ENCODE measurements around the gene TRMT112. TPM values are rescaled to one million over a fixed set of nuclear protein-coding genes. Genes with fewer than 3 reads are reported as not detected.

TRMT112 gene
- total and polyA plus RNA-seq, 2 experiments from 2014 or later = 331 to 438 TPM

GRCh38 chr11:64339286-64339685 is 21.9 kb upstream of the TRMT112 start:
- H3K27ac ChIP-seq = no peak overlapping the region
- H3K4me1 ChIP-seq (ENCODE audit: low read depth) = no peaks in the 10 kb centered on the region
- no peaks in the 10 kb centered on the region for H3K27me3 ChIP-seq
- no peaks in the 10 kb centered on the region for H3K9me3 ChIP-seq (ENCODE audit: low read depth)
- DNase-seq (ENCODE audit: low read depth in 1 of 2, low spot score in 1 of 2) = no peak
- H3K36me3 ChIP-seq = no peaks in the 10 kb centered on the region
- TF ChIP-seq, protein P1, sequence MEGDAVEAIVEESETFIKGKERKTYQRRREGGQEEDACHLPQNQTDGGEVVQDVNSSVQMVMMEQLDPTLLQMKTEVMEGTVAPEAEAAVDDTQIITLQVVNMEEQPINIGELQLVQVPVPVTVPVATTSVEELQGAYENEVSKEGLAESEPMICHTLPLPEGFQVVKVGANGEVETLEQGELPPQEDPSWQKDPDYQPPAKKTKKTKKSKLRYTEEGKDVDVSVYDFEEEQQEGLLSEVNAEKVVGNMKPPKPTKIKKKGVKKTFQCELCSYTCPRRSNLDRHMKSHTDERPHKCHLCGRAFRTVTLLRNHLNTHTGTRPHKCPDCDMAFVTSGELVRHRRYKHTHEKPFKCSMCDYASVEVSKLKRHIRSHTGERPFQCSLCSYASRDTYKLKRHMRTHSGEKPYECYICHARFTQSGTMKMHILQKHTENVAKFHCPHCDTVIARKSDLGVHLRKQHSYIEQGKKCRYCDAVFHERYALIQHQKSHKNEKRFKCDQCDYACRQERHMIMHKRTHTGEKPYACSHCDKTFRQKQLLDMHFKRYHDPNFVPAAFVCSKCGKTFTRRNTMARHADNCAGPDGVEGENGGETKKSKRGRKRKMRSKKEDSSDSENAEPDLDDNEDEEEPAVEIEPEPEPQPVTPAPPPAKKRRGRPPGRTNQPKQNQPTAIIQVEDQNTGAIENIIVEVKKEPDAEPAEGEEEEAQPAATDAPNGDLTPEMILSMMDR (IDR thresholded peaks at IDR 0.05; ENCODE audit: low read depth, low read length) = no peak
- H3K4me3 ChIP-seq = no peak overlapping the region

DNA sequence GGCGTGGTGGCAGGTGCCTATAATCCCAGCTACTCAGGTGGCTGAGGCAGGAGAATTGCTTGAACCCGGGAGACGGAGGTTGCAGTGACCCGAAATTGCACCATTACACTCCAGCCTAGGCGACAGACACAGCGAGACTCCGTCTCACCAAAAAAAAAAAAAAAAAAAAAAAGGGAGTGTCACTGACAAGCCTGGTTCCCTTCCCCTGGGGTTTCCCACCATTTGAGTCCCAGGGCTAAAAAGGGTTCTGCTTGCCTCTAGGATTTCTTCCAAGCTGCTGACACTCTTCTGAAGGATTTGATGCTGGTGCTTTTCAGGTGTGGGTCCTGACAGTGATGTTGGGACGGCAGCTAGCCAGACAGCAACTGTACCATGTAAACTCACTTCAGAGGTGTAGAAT is 21.4 kb upstream of the TRMT112 start:
- Histone ChIP-seq H3K9me3 (ENCODE audit: low read depth) (no peaks in the 10 kb centered on the region), H3K27me3 (no peaks in the 10 kb centered on the region), H3K4me1 (ENCODE audit: low read depth) (no peaks in the 10 kb centered on the region), H3K27ac (peak overlapping the region; percentile 39), H3K36me3 (no peaks in the 10 kb centered on the region), H3K4me3 (no peak overlapping the region)
- DNase-seq (ENCODE audit: low read depth in 1 of 2, low spot score in 1 of 2) = no peak
- TF ChIP-seq, protein P1 (IDR thresholded peaks at IDR 0.05; ENCODE audit: low read depth, low read length) = no peak

- TF ChIP-seq, protein P1 (IDR thresholded peaks at IDR 0.05; ENCODE audit: low read depth, low read length) = no peak
- no peak for DNase-seq (ENCODE audit: low read depth in 1 of 2, low spot score in 1 of 2)
- Histone ChIP-seq H3K9me3 (ENCODE audit: low read depth) (no peaks in the 10 kb centered on the region), H3K27ac (peak overlapping the region; percentile 39), H3K27me3 (no peaks in the 10 kb centered on the region), H3K4me3 (no peak overlapping the region), H3K36me3 (no peaks in the 10 kb centered on the region), H3K4me1 (ENCODE audit: low read depth) (no peaks in the 10 kb centered on the region)
Observed at GRCh38 chr11:64337538-64338249, 20.3 kb upstream of the TRMT112 start.

DNA sequence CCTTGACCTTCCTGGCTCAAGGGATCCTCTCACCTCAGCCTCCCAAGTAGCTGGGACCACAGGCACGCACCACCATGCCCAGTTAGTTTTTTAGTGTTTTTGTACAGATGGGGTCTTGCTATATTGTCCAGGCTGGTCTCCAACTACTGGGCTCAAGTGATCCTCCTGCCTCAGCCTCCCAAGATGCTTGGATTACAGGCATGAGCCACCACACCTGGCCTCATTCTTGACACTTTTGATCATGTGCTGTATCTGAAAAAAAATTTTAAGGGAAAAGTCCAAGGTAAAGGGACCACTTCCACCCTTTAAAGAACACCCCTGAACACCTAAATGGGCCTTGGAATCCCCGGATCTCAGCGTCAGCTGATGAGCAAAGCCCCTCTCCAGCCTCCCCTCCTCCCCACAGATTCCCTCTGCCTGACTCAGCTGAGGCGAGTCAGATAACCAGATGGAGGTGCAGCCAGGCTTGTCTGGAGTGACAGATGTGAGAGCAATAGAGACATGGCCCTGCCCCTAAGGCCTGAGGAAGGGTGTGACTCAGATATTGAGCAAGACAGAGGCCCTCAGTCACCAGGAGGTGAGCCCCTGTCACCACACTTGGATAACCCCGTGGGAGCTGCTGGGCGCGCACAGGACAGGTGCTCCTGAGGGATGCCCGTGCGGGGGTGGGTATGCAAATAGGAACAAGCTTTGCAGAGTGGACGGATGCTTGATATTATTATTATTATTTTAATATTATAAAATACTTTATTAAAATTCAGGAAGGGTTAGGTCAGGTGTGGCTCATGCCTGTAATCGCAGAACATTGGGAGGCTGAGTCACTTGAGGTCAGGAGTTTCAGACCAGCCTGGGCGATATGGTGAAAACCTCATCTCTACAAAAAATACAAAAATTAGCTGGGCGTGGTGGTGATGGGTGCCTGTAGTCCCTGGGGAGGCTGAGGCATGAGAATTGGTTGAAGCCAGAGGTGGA is 17.7 kb upstream of the TRMT112 start:
- no peaks in the 10 kb centered on the region for H3K27me3 ChIP-seq
- H3K9me3 ChIP-seq (ENCODE audit: low read depth) = no peaks in the 10 kb centered on the region
- DNase-seq (ENCODE audit: low read depth in 1 of 2, low spot score in 1 of 2) = peak; percentile 73 to 81
- H3K4me1 ChIP-seq (ENCODE audit: low read depth) = no peaks in the 10 kb centered on the region
- H3K36me3 ChIP-seq = no peaks in the 10 kb centered on the region
- H3K27ac ChIP-seq = peak overlapping the region; percentile 29
- TF ChIP-seq, protein P1 (IDR thresholded peaks at IDR 0.05; ENCODE audit: low read depth, low read length) = no peak
- H3K4me3 ChIP-seq = no peak overlapping the region

DNA sequence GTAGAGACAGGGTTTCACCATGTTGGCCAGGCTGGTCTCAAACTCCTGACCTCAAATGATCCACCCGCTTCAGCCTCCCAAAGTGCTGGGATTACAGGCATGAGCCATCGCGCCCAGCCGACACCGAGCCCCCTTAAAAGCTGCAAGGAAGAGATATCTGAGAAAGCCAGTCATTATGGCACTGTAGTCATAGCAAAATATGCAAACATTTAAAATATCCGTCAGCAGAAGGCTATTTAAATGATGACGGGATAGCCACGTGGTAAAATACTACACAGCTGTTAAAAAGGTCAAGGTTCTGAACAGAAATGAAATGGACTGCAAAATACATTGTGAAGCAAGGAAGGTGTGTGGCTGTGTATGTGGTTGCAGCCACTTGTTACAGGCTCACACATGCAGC is 16.2 kb upstream of the TRMT112 start:
- TF ChIP-seq, protein P1 (IDR thresholded peaks at IDR 0.05; ENCODE audit: low read depth, low read length) = no peak
- Histone ChIP-seq H3K36me3 (no peaks in the 10 kb centered on the region), H3K27ac (no peak overlapping the region), H3K4me3 (no peak overlapping the region), H3K9me3 (ENCODE audit: low read depth) (no peaks in the 10 kb centered on the region), H3K4me1 (ENCODE audit: low read depth) (no peaks in the 10 kb centered on the region), H3K27me3 (no peaks in the 10 kb centered on the region)
- DNase-seq (ENCODE audit: low read depth in 1 of 2, low spot score in 1 of 2) = no peak
